ENCODE measurements around the gene NKTR. TPM values are rescaled to one million over a fixed set of nuclear protein-coding genes. Genes with fewer than 3 reads are reported as not detected.

The NKTR gene
- total RNA-seq, 2 experiments from 2014 or later: 43.9 to 52.9 TPM

GRCh38 chr3:42659451-42660130 lies 59.1 kb downstream of the NKTR start:
- H3K27me3 Mint-ChIP-seq: no peaks in the 10 kb centered on the region
- H3K4me3 Mint-ChIP-seq: no peak overlapping the region
- H3K4me1 Mint-ChIP-seq: no peaks in the 10 kb centered on the region
- H3K36me3 Mint-ChIP-seq: no peaks in the 10 kb centered on the region
- no peaks in the 10 kb centered on the region for H3K9me3 Mint-ChIP-seq
- no peak overlapping the region for H3K27ac Mint-ChIP-seq
- DNase-seq: no peak

DNA sequence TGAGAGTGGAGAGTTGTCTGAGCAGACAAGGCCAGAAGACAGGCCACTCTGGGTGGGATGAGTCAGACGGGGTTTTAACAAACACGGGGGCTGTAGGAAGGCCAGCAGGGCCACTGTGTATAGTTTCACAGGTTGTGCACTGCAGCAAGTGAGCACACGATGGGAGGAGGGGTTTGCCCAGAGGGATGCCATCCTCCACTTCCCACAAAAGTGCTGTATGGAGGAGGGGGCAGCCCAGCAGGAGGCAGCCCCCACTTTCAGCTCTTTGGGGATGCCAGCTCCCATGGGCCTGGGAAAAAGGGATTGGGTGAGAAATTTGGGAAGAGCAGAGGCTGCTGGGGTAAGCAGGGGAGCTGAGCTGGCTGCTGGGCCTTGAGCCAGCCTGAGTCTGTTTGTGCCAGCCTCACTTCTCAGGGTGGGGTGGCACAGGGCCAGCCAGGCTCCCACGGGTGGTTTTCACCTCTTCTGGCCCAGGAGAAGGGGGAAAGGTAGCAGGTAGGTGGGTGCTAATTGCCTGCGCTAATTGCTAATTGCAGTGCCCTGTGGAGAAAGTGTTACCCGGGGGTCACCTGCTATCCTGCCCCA lies 59.7 kb downstream of the NKTR start:
- no peak overlapping the region for H3K27ac Mint-ChIP-seq
- no peaks in the 10 kb centered on the region for H3K4me1 Mint-ChIP-seq
- no peaks in the 10 kb centered on the region for H3K27me3 Mint-ChIP-seq
- no peaks in the 10 kb centered on the region for H3K36me3 Mint-ChIP-seq
- H3K9me3 Mint-ChIP-seq: no peaks in the 10 kb centered on the region
- H3K4me3 Mint-ChIP-seq: no peak overlapping the region
- no peak for DNase-seq

GRCh38 chr3:42660898-42661297 lies 60.4 kb downstream of the NKTR start:
- Mint-ChIP-seq H3K36me3 (no peaks in the 10 kb centered on the region), H3K4me1 (no peaks in the 10 kb centered on the region), H3K27me3 (no peaks in the 10 kb centered on the region), H3K4me3 (no peak overlapping the region), H3K9me3 (no peaks in the 10 kb centered on the region), H3K27ac (no peak overlapping the region)
- no peak for DNase-seq

GRCh38 chr3:42661593-42662022 lies 61.1 kb downstream of the NKTR start:
- Mint-ChIP-seq H3K4me1 (no peaks in the 10 kb centered on the region), H3K27me3 (no peaks in the 10 kb centered on the region), H3K27ac (no peak overlapping the region), H3K9me3 (no peaks in the 10 kb centered on the region), H3K4me3 (no peak overlapping the region), H3K36me3 (no peaks in the 10 kb centered on the region)
- DNase-seq: no peak

DNA sequence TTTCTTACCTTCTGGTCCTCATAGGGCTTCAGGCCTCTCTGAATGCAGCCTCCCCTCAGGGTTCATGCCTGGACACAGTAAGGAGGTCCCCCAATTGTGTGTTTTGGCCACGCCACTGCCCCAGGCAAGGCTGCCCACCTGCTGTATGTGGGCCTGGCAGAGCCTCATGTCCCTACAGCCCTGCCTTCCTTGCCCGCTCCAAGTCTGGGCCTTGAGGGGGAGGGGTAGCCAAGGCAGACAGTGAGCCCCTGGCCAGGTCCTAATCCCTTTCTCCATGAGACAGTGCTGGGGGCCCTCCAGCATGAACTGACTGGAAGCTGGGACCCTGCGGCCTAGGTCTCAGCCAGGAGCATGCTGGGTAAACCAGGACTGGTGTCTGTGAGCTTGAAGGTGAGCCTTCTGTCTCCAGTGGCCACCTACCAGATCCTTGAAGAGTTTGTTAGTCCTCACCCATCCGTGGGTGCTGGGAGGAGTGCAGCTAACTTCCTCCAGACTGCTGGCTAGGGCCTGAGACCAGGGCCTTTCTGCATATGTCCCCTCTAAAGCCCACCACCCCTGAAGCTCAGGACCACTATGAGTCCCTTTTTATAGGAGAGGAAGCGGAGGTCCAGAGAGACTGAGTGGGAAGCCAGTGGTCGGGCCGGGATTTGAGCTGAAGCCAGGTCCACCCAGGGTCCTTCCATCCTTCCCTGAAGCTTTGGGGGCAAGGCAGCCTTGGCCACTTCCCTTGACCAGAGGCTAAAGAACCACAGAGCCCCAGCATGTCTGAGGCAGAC lies 61.7 kb downstream of the NKTR start:
- Mint-ChIP-seq H3K9me3 (no peaks in the 10 kb centered on the region), H3K27ac (no peak overlapping the region), H3K4me3 (no peak overlapping the region), H3K27me3 (no peaks in the 10 kb centered on the region), H3K4me1 (no peaks in the 10 kb centered on the region), H3K36me3 (no peaks in the 10 kb centered on the region)
- DNase-seq: no peak

- H3K27ac Mint-ChIP-seq: no peak overlapping the region
- H3K27me3 Mint-ChIP-seq: no peaks in the 10 kb centered on the region
Measured at GRCh38 chr3:42662813-42663535, 62.5 kb downstream of the NKTR start.

GRCh38 chr3:42663581-42664437 lies 63.3 kb downstream of the NKTR start:
- H3K27me3 Mint-ChIP-seq: no peaks in the 10 kb centered on the region
- H3K4me1 Mint-ChIP-seq: no peaks in the 10 kb centered on the region
- no peak overlapping the region for H3K27ac Mint-ChIP-seq
- no peaks in the 10 kb centered on the region for H3K36me3 Mint-ChIP-seq
- no peaks in the 10 kb centered on the region for H3K9me3 Mint-ChIP-seq
- DNase-seq: no peak
- no peak overlapping the region for H3K4me3 Mint-ChIP-seq

More at GRCh38 chr3:42662813-42663535, 62.5 kb downstream of the NKTR start:
- no peaks in the 10 kb centered on the region for H3K36me3 Mint-ChIP-seq
- H3K4me1 Mint-ChIP-seq: no peaks in the 10 kb centered on the region
- H3K9me3 Mint-ChIP-seq: no peaks in the 10 kb centered on the region
- DNase-seq: no peak
- H3K4me3 Mint-ChIP-seq: no peak overlapping the region

GRCh38 chr3:42664438-42664803 lies 63.9 kb downstream of the NKTR start:
- no peak for DNase-seq
- H3K4me1 Mint-ChIP-seq: no peaks in the 10 kb centered on the region
- H3K27ac Mint-ChIP-seq: no peak overlapping the region
- no peak overlapping the region for H3K4me3 Mint-ChIP-seq
- no peaks in the 10 kb centered on the region for H3K36me3 Mint-ChIP-seq
- H3K9me3 Mint-ChIP-seq: no peaks in the 10 kb centered on the region
- H3K27me3 Mint-ChIP-seq: no peaks in the 10 kb centered on the region

DNA sequence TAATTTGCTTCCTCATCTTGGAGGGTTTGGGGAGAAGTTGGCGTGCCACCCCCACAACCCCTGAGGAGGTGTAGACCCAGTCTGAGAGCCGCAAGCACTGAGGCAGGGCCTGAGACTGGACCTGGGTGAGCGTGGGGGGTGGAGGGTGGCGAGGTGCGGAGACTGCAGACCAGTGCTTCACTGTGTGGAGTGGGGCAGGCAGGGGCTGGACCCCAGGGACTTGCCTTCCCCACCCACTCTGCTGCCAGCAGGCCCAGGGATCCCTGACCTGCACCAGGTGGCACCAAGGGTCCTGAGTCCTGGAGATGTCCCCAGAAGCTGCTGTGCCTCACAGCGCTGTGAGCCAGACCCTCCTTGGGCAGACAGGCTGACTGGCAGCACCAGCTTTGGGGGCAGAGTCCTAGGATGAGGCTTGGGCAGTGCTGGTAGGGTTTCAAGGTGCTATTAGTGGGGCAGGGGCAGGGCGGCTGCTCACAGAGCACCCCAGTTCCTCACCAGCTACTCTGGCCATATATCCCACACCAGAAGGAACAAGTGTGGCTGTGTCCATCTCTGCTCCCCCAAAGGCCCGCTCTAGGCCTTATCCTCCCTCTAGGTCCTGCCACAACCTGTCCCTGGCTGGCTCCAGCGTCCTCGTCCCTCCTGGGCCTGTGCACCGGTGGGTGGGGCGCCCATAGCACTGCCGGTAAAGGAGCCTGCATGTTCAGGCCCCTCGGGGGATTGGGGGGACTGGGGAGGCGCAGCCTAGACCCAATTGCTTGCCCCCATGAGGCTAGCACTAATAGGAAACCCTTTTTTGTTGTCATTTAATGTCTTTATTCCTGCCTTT lies 64.8 kb downstream of the NKTR start:
- no peaks in the 10 kb centered on the region for H3K4me1 Mint-ChIP-seq
- H3K36me3 Mint-ChIP-seq: no peaks in the 10 kb centered on the region
- DNase-seq: no peak
- H3K27me3 Mint-ChIP-seq: no peaks in the 10 kb centered on the region
- no peak overlapping the region for H3K4me3 Mint-ChIP-seq
- no peak overlapping the region for H3K27ac Mint-ChIP-seq
- no peaks in the 10 kb centered on the region for H3K9me3 Mint-ChIP-seq

- DNase-seq: no peak
- Mint-ChIP-seq H3K4me3 (no peak overlapping the region), H3K9me3 (no peaks in the 10 kb centered on the region), H3K27me3 (no peaks in the 10 kb centered on the region), H3K36me3 (no peaks in the 10 kb centered on the region), H3K4me1 (no peaks in the 10 kb centered on the region), H3K27ac (no peak overlapping the region)
Measured at GRCh38 chr3:42666022-42666421, 65.5 kb downstream of the NKTR start.

GRCh38 chr3:42666577-42666998 lies 66.1 kb downstream of the NKTR start:
- no peaks in the 10 kb centered on the region for H3K27me3 Mint-ChIP-seq
- no peaks in the 10 kb centered on the region for H3K36me3 Mint-ChIP-seq
- H3K4me1 Mint-ChIP-seq: no peaks in the 10 kb centered on the region
- no peaks in the 10 kb centered on the region for H3K9me3 Mint-ChIP-seq
- no peak overlapping the region for H3K4me3 Mint-ChIP-seq
- DNase-seq: no peak
- peak overlapping the region; percentile 25 for H3K27ac Mint-ChIP-seq

DNA sequence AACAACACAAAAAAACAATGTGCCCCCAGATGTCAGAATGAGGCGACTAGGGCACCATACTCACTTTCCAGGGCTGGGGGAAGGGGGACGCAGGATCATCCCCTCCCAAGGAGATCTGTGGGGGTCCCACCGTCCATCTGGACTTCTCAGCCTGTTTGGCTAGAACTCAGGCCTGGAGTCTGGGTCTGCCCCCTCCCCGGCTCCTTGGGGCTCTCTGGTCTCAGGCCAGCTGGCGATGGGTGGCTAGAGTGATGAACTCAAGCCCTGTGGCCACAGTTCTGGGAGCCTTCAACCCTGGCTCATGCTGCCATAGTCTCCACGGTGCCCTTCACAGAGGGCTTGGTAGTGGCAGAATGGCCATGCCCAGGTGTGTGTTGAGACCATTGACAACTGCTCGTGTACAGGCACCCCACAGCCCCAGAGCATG lies 66.6 kb downstream of the NKTR start:
- no peak overlapping the region for H3K4me3 Mint-ChIP-seq
- no peaks in the 10 kb centered on the region for H3K4me1 Mint-ChIP-seq
- H3K27me3 Mint-ChIP-seq: no peaks in the 10 kb centered on the region

GRCh38 chr3:42667523-42668412 lies 67.3 kb downstream of the NKTR start:
- DNase-seq: no peak
- Mint-ChIP-seq H3K4me3 (no peak overlapping the region), H3K27ac (no peak overlapping the region), H3K4me1 (no peaks in the 10 kb centered on the region), H3K9me3 (no peaks in the 10 kb centered on the region), H3K27me3 (no peaks in the 10 kb centered on the region), H3K36me3 (no peaks in the 10 kb centered on the region)

More for the DNA sequence above, 66.6 kb downstream of the NKTR start:
- no peak for DNase-seq
- H3K9me3 Mint-ChIP-seq: no peaks in the 10 kb centered on the region
- H3K27ac Mint-ChIP-seq: peak overlapping the region; percentile 25
- H3K36me3 Mint-ChIP-seq: no peaks in the 10 kb centered on the region

Data from activated naive CD8-positive, alpha-beta T cell treated with anti-CD3 and anti-CD28 coated beads for 36 hours (primary cell).